Measurements from ENCODE around the gene FAM237B.

FAM237B gene

DNA sequence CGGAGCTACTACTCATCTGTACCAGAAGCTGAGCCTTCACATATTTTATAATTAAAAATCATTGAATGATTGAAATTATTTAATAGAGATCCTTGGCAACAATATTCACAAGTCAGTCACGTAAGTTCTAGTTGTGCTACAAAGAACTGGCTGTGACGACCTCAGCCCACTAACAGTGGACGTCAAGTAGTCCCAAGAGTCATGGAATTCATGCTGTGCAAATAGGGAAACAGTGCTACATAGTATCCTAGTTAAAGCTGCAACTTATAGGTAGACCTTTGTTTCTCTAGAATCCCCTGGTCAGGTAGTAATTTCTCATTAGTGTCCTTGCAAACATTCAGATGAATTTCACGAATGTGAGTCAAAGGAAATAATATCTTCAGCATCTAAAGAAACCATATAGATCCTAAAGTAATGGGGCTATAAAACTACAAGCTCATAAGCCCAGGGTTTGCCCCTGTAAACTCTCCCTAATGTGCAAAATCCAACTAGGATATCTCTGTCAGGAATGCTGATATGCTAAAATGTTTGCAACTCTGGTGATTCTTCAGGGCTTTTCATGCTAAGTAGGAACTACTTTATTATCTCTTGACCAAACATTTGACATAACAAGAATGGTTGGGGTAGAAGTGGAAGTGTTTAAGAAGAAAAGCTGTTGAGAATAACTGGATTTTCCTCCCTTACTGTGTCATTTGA is 44.9 kb downstream of the FAM237B start:
- no peak for DNase-seq
- no peaks in the 10 kb centered on the region for H3K36me3 Mint-ChIP-seq (ENCODE audit: low read depth)
- no peak overlapping the region for H3K27ac Mint-ChIP-seq
- H3K27me3 Mint-ChIP-seq (ENCODE audit: low read depth, poor library complexity): no peaks in the 10 kb centered on the region
- TF ChIP-seq, protein P1, sequence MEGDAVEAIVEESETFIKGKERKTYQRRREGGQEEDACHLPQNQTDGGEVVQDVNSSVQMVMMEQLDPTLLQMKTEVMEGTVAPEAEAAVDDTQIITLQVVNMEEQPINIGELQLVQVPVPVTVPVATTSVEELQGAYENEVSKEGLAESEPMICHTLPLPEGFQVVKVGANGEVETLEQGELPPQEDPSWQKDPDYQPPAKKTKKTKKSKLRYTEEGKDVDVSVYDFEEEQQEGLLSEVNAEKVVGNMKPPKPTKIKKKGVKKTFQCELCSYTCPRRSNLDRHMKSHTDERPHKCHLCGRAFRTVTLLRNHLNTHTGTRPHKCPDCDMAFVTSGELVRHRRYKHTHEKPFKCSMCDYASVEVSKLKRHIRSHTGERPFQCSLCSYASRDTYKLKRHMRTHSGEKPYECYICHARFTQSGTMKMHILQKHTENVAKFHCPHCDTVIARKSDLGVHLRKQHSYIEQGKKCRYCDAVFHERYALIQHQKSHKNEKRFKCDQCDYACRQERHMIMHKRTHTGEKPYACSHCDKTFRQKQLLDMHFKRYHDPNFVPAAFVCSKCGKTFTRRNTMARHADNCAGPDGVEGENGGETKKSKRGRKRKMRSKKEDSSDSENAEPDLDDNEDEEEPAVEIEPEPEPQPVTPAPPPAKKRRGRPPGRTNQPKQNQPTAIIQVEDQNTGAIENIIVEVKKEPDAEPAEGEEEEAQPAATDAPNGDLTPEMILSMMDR (IDR thresholded peaks at IDR 0.05): no peak
- H3K9me3 Mint-ChIP-seq: no peaks in the 10 kb centered on the region
- no peaks in the 10 kb centered on the region for H3K4me1 Mint-ChIP-seq
- no peak overlapping the region for H3K4me3 Mint-ChIP-seq

DNA sequence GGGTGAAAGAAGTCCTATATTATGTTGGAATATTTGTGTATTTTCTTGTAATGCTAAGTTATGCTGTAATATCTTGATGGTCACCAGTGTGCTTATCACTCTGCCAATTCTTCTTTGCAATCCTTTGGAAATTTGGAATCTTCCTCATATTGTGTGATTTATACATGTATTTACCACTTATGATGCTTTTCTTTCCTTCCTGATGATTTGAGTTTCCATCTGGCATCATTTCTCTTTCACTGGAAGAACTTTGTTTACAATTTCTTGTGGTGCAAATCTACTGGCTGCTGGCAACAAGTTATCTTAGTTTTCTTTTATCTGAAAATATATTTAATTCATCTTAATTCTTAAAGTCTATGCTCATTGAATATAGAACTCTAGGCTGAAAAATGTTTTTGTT is 46.9 kb downstream of the FAM237B start:
- no peaks in the 10 kb centered on the region for H3K36me3 Mint-ChIP-seq (ENCODE audit: low read depth)
- H3K27ac Mint-ChIP-seq: no peak overlapping the region
- TF ChIP-seq, protein P1 (IDR thresholded peaks at IDR 0.05): no peak

DNA sequence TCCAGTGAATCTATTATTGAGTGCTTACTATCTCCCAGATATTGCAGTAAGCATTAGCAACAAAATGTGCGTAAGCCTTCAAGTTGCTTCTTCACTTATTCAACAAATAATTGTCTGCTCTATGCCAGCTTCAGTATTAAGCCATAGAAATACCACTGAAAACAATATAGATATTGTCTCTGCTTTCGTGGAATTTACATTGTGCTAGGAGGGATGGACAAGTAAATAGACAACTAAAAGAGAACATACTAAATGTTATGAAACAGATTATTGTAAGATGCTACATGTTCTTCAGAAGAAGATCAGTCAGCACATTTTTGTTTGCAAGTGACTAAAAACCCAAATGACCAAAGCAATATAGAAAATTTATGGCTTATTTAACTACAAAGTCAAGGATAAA is 48.9 kb downstream of the FAM237B start:
- H3K27me3 Mint-ChIP-seq (ENCODE audit: low read depth, poor library complexity): no peaks in the 10 kb centered on the region
- DNase-seq: no peak
- no peaks in the 10 kb centered on the region for H3K9me3 Mint-ChIP-seq
- H3K36me3 Mint-ChIP-seq (ENCODE audit: low read depth): no peaks in the 10 kb centered on the region
- H3K27ac Mint-ChIP-seq: no peak overlapping the region
- TF ChIP-seq, protein P1 (IDR thresholded peaks at IDR 0.05): no peak
- no peak overlapping the region for H3K4me3 Mint-ChIP-seq
- no peaks in the 10 kb centered on the region for H3K4me1 Mint-ChIP-seq

More for the DNA sequence above, 46.9 kb downstream of the FAM237B start:
- H3K9me3 Mint-ChIP-seq: no peaks in the 10 kb centered on the region
- no peaks in the 10 kb centered on the region for H3K27me3 Mint-ChIP-seq (ENCODE audit: low read depth, poor library complexity)
- DNase-seq: no peak
- no peak overlapping the region for H3K4me3 Mint-ChIP-seq
- no peaks in the 10 kb centered on the region for H3K4me1 Mint-ChIP-seq

DNA sequence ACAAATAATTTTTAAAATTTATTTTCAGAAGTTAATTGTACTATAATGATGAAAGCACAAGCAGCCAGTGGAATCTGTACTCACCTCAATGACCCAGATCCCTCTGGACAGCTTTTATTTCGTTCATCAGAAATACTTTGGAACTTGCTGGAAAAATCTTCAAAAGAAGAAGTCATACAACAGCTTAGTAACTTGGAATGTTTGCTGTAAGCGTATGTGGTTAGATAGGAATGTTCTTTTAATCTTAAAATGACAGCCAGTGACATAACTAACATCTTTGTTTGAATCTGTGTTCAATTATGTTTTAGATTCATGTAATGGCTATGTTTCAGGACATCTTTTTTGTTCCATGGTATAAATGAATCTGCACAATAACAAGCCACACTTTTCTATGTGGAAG is 49.4 kb downstream of the FAM237B start:
- Mint-ChIP-seq H3K4me3 (no peak overlapping the region), H3K9me3 (no peaks in the 10 kb centered on the region), H3K4me1 (no peaks in the 10 kb centered on the region), H3K27me3 (ENCODE audit: low read depth, poor library complexity) (no peaks in the 10 kb centered on the region), H3K36me3 (ENCODE audit: low read depth) (no peaks in the 10 kb centered on the region), H3K27ac (no peak overlapping the region)
- TF ChIP-seq, protein P1 (IDR thresholded peaks at IDR 0.05): no peak
- DNase-seq: no peak

DNA sequence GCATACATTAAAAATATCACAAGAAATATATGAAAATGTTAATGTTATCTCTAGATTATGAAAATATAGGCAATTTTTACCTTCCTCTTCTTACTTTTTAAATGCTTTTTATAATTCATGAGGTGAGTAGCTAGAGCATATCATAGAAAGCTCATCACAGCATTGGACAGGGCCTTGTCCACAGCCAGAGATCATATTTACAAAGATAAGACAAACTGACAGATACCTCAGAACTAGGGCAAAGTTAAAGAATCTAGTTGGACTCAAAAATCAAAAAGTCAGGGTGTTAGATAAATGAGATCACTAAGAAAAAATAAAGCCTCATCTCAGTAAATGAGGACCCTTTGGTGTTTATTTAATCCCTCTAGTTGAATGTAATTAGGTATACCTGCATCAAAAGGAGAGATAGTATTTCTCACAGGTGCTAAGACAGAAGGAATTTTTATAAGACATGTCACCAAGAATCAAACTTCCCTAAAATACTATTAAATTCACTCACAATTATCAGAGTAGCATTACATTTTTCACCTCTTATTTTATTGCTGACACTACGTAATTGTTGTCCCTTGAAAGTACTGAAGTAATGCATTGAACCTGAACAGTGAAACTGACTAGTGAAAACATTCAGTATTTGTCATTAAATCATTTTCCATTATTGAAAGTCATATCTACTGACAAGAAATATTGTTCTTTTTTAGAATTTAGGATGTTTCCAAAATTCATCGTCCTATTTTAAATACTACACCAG is 50.5 kb downstream of the FAM237B start:
- TF ChIP-seq, protein P1 (IDR thresholded peaks at IDR 0.05): no peak
- Mint-ChIP-seq H3K4me3 (no peak overlapping the region), H3K4me1 (no peaks in the 10 kb centered on the region), H3K36me3 (ENCODE audit: low read depth) (no peaks in the 10 kb centered on the region), H3K27me3 (ENCODE audit: low read depth, poor library complexity) (no peaks in the 10 kb centered on the region), H3K9me3 (no peaks in the 10 kb centered on the region), H3K27ac (no peak overlapping the region)
- no peak for DNase-seq
